Fibroblast of mammary gland (primary cell): ENCODE measurements around the gene ADGB.

Experiments
- DNase-seq: peaks from one replicate; pipeline ENCODE4 v3.0.0-alpha.2; 2010; ENCODE audit warnings: low read depth
- H3K4me3 ChIP-seq: 2 replicates; pipeline ENCODE4 v1.5.1; 2011; ENCODE audit warnings: low read depth, mild to moderate bottlenecking, low read length, moderate library complexity; ENCODE audit not compliant: control insufficient read depth
- CTCF ChIP-seq: conservative IDR thresholded peaks from 2 replicates; pipeline ENCODE4 v1.5.1; 2011; ENCODE audit warnings: low read depth, low read length, inconsistent platforms; ENCODE audit not compliant: control insufficient read depth, insufficient read depth

Gene ADGB

GRCh38 chr6:146592451-146592850 is 6.3 kb upstream of the ADGB start:
- H3K4me3 ChIP-seq, result no peak overlapping the region
- no peak for DNase-seq
- no peak for TF ChIP-seq CTCF

GRCh38 chr6:146593986-146594385 is 4.8 kb upstream of the ADGB start:
- TF ChIP-seq CTCF, result no peak
- DNase-seq, result no peak
- no peak overlapping the region for H3K4me3 ChIP-seq

- DNase-seq, result no peak
- no peak for TF ChIP-seq CTCF
- H3K4me3 ChIP-seq, result no peak overlapping the region
Observed at GRCh38 chr6:146594495-146594894, 4.3 kb upstream of the ADGB start.

- DNase-seq, result no peak
- TF ChIP-seq CTCF, result no peak
Observed at GRCh38 chr6:146595972-146596731, 2.6 kb upstream of the ADGB start.

GRCh38 chr6:146601352-146601751 is 2.6 kb downstream of the ADGB start:
- no peak for DNase-seq
- no peak for TF ChIP-seq CTCF
- no peak overlapping the region for H3K4me3 ChIP-seq

More at GRCh38 chr6:146595972-146596731, 2.6 kb upstream of the ADGB start:
- no peak overlapping the region for H3K4me3 ChIP-seq

- H3K4me3 ChIP-seq, result no peak overlapping the region
- DNase-seq, result no peak
- TF ChIP-seq CTCF, result no peak
Observed at GRCh38 chr6:146602526-146602925, 3.8 kb downstream of the ADGB start.
